Epithelial cell of prostate (primary cell): Measurements from ENCODE around the gene WNK1.
A peak's percentile ranks its signal among the peaks of the same experiment; 100 is the strongest.
"Not testable (repeated sequence)": the region's sequence is repeated elsewhere in the genome, so short reads cannot be mapped to it uniquely, and the experiment has no call there.

Experiments
- DNase-seq: peaks from one replicate; pipeline ENCODE4 v3.0.0-alpha.2; 2011; ENCODE audit warnings: low read depth, low spot score
- H3K27ac ChIP-seq: fragments of 450-650 bp; 2 replicates; pipeline ENCODE4 v1.5.1; 2017; ENCODE audit warnings: mild to moderate bottlenecking

The WNK1 gene

GRCh38 chr12:776772-777373 lies 24.5 kb downstream of the WNK1 start:
- H3K27ac ChIP-seq, DNase-seq: not testable (repeated sequence)

- no peak overlapping the region for H3K27ac ChIP-seq
- DNase-seq = no peak
Observed at GRCh38 chr12:777550-778047, 25.2 kb downstream of the WNK1 start.

DNA sequence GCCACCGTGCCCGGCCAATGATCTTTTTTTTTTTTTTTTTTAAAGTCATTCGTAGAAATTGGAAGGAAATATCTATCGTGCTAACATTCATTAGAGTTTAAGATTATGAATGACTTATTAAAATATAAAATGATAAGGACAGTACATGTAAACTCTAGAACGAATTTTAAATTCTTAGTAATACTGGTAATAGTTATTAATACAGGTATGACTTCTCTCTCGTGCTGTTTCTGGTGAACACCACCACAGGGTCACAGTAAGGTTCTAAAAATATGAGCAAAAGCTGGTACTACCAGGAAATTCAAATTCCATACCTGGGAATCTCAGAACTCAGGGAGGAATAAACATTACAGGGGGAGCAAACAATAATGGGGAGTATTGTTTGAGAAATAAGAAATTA lies 26.2 kb downstream of the WNK1 start:
- no peak for DNase-seq
- peak overlapping the region; percentile 51 for H3K27ac ChIP-seq

GRCh38 chr12:779745-780734 lies 27.7 kb downstream of the WNK1 start:
- H3K27ac ChIP-seq = peak overlapping the region; percentile 51
- no peak for DNase-seq

DNA sequence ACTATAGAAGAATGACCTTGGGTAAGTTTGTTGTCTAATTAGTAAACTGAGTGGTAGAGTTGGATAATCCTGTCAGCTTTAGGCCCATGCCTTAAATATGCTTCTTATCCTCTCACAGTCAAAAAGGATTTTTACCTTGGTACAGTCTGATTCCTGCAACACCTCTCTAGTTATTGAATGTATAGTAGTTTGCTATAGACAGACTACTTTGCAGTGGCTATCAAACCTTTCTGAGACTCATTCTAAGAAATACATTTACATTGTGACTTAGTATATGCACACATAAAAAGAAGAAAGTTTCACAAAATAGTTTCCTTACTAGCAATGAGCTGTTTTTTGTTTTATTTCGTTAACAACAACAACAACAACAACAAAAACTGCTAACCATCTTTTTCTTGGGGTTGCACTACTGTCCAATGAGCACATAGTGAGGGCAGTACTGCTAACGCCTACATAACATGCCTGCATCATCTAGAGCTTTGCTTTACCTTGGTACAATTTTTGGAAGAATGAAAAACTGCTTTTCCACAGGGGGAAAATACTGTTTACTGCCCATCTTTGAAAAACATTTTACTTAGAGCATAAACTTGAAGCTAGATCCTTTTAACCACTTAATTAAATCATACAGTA lies 28.5 kb downstream of the WNK1 start:
- no peak for DNase-seq
- no peak overlapping the region for H3K27ac ChIP-seq

- no peak overlapping the region for H3K27ac ChIP-seq
- DNase-seq = no peak
Observed at GRCh38 chr12:785706-786105, 33.3 kb downstream of the WNK1 start.

- H3K27ac ChIP-seq = peak overlapping the region; percentile 44
Observed at GRCh38 chr12:788288-788687, 35.9 kb downstream of the WNK1 start.

DNA sequence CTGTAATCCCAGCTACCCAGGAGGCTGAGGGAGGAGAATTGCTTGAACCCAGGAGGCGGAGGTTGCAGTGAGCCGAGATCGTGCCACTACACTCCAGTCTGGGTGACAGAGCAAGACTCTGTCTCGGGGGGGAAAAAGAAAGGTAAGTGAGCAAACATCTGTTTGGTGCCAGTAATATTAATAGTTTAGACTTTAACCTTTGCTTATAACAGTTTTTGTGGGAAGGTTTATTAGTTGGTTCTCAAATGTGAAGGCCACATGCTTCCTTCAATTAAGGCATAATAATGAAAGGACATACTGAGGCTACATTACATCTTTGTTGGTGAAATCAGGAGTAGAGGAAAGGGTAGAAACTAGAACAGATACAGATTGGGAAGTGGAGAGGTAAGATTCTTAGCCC lies 36.4 kb downstream of the WNK1 start:
- peak overlapping the region; percentile 44 for H3K27ac ChIP-seq
- not testable (repeated sequence) for DNase-seq

More at GRCh38 chr12:788288-788687, 35.9 kb downstream of the WNK1 start:
- no peak for DNase-seq

DNA sequence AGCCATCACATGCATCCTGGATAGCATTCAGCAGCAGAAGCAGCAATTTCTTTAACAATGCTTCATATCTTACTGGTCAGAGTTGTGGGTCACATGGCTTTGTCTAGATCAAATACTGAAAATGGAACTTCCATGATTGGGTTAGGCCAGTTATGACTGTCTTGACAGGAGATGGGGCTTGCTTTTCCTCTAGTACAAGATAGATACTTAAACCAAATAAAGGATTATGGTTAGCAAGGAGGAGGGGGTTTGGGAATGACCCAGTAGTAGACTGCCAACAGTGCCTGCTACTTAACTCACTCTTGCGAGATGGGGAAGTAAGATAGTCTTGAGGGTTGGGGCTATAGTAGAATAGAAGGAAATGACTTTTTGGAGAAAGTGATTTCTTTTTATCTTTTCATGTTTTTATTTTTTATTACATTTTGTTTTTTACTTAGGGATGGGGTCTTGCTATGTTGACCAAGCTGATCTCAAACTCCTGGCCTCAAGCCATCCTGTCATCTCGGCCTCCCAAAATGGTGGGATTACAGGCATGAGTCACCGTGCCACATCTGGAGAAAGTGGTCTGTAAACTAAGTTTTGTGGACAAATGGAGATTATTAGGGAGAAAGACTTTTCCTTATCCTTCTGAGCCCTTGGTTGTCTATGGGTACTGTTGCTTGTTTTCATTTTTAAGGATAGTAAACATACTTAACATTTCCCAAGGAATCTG lies 37.6 kb downstream of the WNK1 start:
- no peak overlapping the region for H3K27ac ChIP-seq
- DNase-seq = no peak

DNA sequence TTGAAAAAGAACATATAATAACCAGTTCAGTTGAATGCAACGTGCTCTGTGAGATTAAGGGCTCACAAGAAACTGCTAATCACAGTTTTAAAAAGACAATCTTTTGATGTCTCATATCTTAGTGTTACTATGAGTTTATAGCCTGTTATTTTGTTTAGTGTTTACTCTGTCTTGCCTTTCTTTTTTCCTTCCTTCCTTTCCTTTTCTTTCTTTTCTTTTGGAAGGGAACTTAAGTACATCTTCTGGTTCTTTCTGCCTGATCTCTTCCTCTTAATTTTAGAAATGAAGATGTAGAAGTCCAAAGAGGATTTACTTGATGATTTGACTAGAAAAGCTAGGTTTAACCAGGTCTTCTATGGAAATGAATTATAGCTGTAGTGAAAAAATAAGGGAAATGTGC lies 38.2 kb downstream of the WNK1 start:
- H3K27ac ChIP-seq = no peak overlapping the region
- DNase-seq = no peak

GRCh38 chr12:793037-793436 lies 40.7 kb downstream of the WNK1 start:
- DNase-seq = no peak
- no peak overlapping the region for H3K27ac ChIP-seq

GRCh38 chr12:793711-794110 lies 41.3 kb downstream of the WNK1 start:
- no peak for DNase-seq
- no peak overlapping the region for H3K27ac ChIP-seq

DNA sequence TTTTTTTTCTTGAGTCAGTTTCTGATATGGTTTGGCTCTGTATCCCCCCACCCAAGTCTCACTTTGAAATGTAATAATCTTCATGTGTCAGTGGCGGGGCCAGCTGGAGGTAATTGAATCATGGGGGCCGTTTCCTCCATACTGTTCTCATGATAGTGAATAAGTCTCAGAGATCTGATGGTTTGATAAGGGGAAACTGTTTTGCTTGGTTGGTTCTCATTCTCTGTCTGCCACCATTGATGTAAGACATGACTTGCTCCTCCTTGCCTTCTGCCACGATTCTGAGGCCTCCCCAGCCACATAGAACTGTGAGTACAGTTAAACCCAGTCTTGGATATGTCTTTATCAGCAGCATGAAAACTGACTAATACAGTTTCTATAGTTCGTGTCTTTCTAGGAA lies 42.9 kb downstream of the WNK1 start:
- H3K27ac ChIP-seq = no peak overlapping the region
- DNase-seq = no peak

- no peak overlapping the region for H3K27ac ChIP-seq
- DNase-seq = no peak
Observed at GRCh38 chr12:800401-800800, 48.0 kb downstream of the WNK1 start.

DNA sequence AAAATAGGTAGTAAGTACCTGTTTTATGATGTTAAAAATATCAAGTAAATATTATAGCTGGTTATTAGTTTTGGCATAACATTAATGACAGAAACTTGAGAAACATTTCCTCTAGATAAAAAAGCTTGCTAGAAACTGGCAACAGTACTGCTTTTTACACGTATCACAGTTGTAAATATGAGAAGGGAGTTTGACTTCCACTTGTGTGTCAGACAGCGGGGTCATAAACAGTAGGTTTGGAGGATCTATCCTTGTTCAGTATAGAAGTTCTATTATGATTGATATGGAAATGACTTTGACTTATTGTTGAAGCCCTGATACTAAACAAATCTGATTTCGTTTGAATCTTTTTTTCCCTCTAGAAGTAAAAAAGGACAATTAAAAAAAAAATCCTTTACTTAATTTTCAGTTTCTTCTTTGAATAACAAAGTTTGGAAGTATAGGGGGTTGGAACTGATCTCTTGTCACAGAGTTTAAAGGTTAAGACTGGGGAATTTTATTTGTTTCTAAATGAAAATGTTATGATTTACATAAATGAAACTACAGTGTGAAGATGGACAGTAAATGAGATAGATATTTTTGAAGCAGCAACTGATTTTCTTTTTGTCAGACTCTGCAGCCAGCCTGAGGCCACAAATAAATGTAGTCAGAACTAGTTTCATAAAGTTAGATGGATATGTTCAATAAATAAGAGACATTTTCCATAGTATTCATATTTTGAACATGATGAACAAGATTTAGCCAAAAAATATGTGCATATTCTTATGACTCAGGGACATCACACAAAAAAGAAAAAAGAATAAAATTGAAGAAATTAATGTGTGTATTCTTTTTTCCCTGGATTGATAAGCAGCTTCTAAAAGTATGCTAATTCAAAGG lies 50.1 kb downstream of the WNK1 start:
- no peak for DNase-seq
- no peak overlapping the region for H3K27ac ChIP-seq

DNA sequence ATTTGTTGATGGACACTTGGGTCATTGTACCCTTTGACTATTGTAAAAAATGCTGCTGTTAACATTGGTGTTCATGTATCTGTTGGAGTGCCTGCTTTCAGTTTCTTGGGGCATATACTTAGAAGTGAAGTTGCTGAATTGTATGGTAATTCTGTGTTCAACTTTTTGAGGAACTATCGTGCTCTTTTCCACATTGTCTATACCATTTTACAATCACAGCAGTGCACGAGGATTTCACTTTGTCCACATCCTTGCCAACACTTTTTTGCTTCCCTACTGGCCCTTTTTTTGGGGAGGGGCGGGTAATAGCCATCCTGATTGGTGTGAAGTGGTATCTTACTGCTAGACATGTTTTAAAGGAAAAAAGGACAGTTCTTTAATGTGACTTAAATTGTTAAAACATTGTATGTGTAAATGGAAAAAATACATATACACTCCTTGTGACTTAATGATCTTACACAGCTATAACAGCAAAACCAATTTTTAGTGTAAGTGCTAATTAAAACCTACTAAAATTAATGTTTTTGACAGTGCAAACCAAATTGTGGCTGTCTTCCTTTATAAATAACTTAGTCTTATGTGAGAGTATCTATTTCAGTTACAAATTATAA lies 52.7 kb downstream of the WNK1 start:
- no peak for DNase-seq
- no peak overlapping the region for H3K27ac ChIP-seq

- no peak overlapping the region for H3K27ac ChIP-seq
- no peak for DNase-seq
Observed at GRCh38 chr12:806200-806791, 53.9 kb downstream of the WNK1 start.

GRCh38 chr12:807041-807735 lies 54.8 kb downstream of the WNK1 start:
- DNase-seq = no peak
- no peak overlapping the region for H3K27ac ChIP-seq
